GDM1 (cell line): ENCODE data around the gene BAD.

Experiments used
- DNase-seq: peaks from one replicate; lab custom pipeline; 2025; lab: John Stamatoyannopoulos, UW

BAD gene

GRCh38 chr11:64296236-64296635 lies 11.8 kb upstream of the BAD start:
- no peak for DNase-seq

DNA sequence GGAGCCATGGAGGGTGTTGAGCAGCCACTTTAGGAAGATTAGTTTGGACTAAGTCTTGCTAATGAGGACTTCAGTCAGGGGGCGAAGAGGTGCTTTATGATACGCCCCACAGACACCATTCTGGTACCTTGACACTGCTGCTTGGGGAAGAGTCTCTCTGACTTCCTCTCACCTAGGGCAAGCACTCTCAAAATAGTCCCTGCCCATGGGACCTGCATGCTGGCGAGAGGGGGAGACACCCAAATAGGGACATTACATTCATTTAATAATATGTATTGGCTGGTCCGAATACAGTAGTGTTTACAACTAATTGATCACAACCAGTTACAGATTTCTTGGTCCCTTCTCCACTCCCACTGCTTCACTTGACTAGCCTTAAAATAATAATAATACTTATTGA lies 11.3 kb upstream of the BAD start:
- no peak for DNase-seq

- DNase-seq = no peak
Observed at GRCh38 chr11:64294774-64295173, 10.3 kb upstream of the BAD start.

DNA sequence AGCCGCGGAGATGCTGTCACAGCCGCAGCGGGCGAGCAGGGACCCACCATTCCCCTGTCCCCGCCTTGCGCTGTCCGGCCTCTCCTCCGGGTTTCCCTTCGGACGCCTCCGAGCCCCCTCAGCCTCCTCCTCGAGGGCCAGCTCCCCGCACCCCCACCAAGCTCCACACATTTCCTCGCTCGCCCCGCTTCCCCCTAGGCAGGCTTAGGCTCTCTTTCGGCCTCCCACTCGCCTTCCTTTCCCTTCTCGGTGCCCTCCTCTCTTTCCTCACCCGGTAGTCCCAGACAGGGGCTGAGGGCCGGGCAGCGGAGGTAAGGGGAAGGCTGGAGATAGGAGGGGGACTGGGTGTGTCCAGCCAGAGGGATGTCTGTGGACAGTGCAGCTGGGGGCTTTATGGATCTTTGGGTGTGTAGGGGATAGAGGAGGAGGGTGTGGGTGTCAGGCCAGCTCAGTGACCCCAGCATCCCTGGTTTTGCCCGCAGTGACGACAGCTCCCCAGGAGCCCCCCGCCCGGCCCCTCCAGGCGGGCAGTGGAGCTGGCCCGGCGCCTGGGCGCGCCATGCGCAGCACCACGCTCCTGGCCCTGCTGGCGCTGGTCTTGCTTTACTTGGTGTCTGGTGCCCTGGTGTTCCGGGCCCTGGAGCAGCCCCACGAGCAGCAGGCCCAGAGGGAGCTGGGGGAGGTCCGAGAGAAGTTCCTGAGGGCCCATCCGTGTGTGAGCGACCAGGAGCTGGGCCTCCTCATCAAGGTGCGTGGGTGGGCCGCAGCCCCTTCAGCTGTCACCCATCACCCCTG lies 8.2 kb upstream of the BAD start:
- no peak for DNase-seq

DNA sequence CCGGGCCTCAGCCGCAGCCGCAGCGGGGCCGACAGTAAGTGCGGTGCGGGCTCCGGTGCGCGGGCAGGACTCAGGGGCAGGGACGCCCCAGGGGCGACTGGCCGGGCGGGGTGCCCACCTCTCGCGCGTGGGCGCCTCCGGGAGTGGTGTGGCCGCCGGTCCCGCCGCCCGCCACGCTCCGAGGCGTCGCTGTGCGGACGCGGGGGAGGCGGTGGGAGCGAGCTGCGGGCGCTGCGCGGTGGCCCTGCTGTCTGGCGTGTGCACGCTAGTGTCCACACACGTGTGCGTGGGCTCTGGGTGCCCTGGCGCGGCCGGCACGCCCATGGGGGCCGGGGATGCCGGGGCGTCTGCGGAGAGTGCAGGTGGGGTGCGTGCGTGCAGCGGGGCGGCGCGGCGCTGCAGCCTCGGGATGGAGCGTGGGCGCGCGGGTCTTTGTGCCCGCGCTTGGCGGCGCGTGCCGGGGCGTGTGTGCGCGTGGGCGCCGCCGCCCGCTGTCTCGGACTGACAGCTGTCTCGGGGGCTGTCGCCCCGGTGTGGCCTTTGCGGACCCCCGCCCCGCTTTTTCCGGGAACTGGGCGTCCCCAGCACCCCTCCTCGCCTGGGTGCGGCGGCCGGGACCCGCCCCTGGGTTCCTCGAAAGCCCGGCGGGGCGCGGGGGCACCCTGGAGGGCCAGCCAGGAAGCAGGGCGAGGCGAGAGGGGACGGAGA lies 7.4 kb upstream of the BAD start:
- no peak for DNase-seq

DNA sequence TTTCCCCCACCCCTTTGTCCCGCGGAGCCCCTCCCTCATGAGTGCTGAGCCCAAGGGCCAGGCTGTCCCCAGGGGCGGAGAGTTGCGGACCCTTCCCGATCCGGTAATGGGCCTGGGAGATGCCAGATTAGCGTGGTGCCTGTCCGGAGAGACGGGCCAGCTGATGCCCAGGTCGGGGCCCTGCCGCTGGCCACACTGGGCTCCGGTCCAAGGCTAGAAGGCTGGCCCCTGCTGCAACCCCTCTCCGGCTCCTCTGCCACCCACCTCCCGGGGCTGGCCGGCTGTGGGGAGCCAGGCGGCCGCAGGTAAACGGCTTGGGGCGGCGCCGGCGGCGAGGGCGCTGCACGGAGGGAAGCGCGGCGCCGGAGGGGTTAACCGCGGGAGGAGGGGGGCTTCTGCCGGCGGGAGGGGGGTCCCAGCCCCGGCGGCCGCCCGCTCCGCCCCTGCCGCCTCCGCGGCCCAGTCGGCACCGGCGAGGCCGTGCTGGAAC lies 6.8 kb upstream of the BAD start, which contains the start of gene KCNK4:
Gene KCNK4, plus strand, starts transcription at position 41 of the 490 bp plus-strand sequence. CDS start 1,717 bp downstream, outside the sequence.
- DNase-seq = no peak

GRCh38 chr11:64290352-64291261 lies 6.1 kb upstream of the BAD start:
- no peak for DNase-seq

DNA sequence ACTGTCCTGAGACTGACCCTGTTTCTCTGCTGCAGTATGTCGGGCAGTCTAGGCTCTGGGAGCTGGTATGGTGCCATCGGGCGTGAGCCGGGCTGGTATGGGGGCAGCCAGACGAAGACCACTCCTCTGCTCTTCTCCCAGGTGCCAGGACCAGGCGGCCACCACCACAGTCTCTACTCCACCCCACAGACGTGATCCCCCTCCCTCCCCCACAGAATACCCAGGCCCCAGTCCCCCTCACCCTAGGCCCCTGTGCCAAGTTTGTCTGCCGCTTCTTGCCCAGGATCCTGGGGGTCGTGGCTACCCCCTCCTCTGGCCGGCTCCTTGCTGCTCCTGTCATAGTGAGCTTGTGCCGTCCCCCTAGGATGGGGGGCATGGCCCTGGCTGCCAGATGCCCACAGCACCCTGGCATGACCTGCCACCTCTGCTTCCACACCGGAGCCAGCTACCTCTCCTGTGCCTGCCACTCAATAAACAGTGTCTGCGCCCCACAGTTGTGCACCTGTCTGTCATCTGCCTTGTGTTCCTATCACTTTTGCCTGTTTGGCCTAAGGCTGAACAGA lies 4.6 kb upstream of the BAD start:
- DNase-seq = no peak

GRCh38 chr11:64288353-64288750 lies 3.9 kb upstream of the BAD start:
- DNase-seq = no peak

DNA sequence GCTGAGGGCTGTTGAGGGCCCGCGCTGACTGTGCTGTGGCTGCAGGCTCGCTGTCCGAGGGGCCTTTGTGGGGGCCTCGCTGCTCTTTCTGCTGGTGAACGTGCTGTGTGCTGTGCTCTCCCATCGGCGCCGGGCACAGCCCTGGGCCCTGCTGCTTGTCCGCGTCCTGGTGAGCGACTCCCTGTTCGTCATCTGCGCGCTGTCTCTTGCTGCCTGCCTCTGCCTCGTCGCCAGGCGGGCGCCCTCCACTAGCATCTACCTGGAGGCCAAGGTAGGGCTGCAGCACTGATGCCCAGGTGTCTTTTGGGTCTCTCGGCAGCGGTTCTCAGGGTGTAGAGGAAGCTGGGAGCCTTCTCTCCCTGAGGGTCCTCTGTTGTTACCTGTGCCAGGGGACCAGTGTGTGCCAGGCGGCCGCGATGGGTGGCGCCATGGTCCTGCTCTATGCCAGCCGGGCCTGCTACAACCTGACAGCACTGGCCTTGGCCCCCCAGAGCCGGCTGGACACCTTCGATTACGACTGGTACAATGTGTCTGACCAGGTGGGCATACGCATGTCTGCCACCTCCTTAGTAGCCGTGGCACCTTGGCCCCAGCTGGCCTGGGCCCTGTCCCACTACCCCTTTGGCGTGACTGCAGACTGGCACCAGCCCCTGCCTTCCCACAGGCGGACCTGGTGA lies 3.3 kb upstream of the BAD start:
- no peak for DNase-seq

DNA sequence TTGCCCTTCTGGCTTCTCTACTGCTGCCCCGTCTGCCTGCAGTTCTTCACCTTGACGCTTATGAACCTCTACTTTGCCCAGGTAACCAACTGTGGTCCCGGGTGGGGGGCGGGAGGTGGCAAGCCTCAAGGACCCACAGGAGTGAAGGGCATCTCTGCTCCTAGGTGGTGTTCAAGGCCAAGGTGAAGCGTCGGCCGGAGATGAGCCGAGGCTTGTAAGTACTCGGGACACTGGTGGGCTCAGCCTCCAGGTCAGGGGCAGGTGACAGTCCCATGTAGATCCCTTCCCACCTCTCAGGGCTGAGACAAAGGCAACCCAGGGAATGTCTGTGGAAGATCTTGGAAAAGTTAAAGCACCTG lies 2.3 kb upstream of the BAD start:
- no peak for DNase-seq

DNA sequence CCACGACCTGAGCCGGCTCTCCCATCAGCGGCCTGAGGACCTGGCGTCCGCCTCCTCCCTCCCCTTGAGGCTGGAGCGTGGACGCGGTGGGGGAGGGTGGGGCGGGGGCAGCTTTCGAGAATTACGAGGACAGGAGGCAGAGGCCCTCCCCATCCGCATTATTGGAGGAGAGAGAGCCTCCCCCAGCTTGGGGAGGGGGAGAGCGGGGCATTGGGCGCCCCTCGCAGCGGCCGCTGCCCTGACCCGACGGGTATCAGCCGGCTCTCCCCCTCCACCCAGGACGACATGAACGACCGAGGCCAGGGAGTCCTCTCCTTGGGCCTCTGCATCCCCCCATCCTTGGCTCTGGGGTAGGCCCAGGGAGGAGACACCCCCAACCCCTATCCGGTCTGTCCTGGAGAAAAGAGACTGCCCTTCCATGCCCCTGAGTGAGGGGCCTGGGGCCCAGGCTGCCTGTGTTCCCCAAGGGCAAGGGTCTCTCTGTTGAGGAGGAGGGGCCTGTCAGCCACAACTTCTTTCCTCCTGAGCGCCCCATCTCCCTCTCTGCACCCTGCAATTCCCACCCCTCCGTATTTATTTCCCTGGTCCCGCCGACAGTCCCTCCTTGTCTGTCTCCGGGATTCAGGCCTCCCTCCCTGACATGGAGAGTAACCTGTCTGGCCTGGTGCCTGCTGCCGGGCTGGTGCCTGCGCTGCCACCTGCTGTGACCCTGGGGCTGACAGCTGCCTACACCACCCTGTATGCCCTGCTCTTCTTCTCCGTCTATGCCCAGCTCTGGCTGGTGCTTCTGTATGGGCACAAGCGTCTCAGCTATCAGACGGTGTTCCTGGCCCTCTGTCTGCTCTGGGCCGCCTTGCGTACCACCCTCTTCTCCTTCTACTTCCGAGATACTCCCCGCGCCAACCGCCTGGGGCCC lies 1.7 kb upstream of the BAD start:
- no peak for DNase-seq

GRCh38 chr11:64284962-64285884 lies 758 bp upstream of the BAD start, which contains the start of gene GPR137:
Gene GPR137 (plus strand): TSS chr11:64285848. CDS start chr11:64286525, 677 bp downstream.
- DNase-seq = peak; percentile 67

GRCh38 chr11:64283092-64283491 lies 1.4 kb downstream of the BAD start:
- no peak for DNase-seq

- DNase-seq = no peak
Observed at GRCh38 chr11:64281957-64282770, 2.3 kb downstream of the BAD start.

DNA sequence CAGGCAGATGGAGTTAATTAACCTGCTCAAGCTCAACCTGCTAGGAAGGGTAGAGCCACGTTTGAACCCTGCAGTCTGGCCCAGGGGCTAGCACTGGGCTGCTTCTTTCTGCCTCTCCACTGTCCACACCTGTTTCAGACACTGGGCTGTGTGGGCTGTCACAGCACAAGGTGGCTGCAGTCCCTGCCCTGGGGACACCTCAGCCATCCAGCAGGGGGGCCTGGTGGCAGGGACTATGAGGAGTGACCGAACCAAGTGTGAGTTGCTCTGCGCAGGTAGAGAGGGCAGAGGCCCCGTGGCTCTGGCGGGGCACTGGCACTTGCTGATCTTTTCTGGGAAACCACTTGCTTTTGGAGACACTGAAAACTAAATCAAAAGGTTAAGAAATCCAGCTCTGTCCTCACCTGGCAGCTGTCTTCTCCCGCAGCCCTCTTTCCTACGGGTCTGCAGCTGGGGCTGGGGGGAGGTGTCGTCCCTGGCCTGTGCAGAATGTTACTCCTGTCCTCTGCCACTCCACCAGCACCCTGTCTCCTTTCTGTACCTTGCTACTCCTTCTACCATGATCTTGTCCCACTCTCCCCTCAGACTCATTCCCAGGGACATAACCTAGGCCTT lies 5.8 kb downstream of the BAD start:
- DNase-seq = no peak

- DNase-seq = no peak
Observed at GRCh38 chr11:64276653-64277431, 7.6 kb downstream of the BAD start.
